Measurements from ENCODE around the gene ZNF512B.
A peak's percentile ranks its signal among the peaks of the same experiment; 100 is the strongest.

ZNF512B gene

DNA sequence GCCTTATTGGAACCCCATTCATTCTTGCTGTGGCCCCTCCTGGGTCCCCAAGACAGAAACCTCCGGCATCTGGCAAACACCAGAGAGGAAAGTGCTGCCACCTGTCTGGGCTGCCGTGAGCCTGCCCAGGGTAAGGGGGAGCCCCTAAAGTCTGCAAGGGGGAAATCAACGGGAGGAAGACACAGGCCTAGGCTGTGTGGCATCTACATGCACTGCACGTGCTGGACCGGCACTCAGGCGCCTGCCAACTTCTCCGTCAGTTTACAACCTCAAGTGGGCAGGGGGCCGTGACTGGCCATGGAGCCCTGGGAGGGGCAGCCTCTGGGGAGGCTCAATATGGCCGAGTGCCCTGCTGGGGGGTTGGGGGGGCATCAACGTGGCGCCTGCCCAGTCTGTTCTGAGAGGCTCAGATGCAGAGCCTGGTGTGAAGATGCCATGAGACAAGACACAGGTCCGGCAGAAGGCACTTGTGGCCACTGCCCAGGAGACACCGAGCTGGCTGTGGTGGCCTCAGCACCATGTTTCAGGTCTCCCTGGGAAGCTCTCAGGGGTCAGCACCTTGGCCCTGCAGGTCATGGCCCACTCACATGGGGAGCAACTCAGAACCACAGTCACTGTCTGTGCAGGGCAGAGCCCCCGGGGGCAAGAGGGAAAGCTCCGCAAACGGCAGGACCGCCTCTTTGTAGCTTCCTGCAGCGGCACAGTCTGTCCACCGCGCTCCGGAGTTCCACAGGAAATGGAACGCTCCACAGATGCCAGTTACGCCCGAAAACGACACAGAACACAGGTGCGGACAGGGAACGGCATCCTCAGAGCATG, 21.9 kb downstream of the ZNF512B start:
- DNase-seq, result no peak

DNA sequence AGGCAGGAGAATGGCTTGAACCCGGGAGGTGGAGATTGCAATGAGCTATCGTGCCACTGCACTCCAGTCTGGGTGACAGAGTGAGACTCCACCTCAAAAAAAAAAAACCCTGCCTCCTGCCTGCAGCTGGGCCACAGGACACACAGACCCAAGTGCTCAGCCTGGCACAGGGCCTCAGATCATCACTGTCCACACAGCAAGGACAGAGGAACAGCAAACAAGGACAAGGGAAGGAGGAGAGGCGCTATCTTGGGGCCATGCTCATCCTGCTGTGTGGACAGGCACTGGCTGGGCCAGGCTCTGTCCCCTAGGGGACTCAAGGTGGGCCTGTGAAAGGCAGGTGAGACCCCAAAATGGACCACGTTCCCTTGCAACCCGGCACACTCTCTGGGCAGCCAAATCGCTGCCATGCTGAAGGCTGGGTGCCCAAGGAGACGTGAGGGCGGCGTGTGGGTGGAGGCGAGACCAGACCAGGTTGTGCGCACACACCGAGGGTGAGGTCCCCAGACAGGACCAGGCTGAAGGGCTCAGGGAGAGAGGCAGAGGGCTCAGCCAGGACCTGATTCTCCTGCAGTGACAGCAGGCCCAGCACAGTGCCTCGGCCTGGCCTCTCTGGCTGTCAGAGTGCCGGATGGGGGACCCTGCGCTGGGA, 22.6 kb downstream of the ZNF512B start:
- DNase-seq, result no peak

DNA sequence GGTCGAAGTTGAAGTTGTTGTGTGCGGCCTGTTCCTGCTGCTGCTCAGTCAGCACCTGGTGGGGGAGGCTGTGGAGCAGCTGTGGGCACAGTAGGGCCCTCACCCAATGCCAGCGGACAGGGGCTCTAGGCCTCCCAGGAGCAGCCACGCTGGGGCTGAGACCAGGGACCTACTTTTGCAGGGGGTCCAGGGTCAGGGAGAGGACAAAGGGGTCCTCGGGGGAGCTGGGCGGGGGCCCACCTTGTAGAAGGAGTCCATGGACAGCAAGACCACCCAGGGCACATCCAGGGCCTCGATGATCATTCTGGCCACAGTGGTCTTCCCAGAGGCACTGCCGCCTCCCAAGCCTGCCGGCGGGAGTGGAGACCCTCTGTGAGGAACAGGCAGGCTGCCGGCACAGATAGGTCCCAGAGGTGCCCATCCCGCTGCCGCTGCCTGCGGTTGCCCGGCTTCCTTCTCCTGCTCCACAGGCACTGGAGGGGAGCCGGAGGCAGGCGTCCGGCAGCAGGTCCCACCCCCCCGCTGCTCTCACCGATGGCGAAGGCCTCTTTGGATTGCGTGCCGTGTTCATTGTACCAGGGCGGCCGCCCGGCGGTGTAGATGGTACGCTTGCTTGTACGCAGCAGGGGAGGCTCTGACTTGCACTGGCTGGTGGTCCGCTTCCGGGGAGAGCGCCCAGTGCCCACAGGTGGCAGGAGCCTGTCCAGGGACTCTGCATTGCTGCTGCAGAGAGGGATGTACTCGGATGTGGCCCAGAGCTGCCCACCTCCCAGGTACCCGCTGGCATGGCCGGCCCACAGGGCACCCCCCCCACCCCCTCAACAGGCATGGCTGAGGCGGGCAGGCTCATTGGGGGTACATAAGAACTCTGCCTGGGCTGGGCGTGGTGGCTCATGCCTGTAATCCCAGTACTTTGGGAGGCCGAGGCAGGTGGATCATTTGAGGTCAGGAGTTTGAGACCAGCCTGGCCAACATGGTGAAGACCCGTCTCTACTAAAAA, 23.5 kb downstream of the ZNF512B start:
- no peak for DNase-seq

DNA sequence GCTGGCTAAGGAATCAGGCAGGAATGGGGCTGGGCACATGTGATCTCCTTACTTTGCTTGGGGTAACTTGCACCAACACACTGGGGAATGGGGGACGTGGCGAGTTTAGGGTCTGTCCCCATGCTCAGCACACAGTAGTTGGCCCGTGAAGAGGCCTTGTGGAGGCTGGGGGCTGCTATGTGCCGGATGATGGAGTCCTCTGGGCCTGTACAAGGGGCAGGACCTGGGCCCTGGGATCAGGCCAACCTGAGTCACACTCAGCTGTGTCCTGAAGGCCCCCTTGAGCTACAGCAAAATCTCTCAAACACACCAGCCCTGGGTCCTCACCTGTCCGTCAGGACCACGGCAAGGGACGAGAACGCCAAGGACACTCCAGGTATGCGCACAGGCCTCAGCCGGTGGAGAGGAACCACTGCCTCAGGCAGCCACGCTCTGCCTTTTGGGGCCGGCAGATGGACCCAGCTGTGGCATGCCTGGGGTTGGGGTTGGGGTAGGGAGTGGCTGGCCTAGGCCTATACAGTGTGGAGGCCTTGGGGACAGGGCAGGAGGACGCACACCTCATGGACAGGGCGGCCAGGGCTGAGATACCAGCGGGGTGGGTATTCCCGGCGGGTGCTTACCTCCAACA, 24.6 kb downstream of the ZNF512B start:
- DNase-seq, result no peak

DNA sequence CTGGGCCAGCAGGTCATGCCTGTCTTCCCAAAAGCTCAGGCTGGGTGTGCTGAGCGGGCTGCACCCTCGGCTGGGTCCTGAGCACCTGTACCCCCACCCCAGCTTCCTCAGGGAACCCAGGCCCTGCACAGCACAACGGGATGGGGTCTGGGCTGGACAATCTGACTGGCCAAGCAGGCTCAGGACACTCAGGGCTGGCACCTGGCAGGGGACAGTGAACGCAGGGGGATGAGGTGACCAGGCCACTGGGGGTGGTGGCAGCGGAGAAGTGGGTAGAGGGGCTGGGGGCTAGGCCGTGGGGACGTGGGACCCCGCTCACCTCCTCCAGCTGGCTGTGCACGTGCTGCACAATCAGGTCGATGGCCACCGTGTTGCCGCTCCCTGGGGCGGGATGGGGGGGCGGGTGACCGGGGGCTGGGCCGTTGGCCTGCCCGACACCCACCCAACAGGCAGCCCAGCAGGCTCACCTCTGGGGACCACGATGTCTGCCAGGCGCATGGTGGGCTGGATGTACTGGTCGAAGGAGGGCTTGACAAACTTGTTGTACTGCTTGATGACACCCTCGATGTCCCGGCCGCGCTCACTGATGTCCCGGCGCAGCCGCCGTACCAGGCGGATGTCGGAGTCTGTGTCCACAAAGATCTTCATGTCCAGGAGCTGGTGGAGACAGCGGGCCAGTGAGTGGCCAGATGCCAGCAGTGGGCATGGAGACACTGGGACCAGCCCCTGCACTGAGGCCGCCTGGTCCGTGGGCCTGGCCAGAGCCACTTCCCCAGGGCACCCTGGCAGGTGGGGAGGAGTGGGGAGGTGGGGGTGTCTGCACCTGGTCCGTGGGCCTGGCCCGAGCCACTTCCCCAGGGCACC, 25.4 kb downstream of the ZNF512B start:
- no peak for DNase-seq

DNA sequence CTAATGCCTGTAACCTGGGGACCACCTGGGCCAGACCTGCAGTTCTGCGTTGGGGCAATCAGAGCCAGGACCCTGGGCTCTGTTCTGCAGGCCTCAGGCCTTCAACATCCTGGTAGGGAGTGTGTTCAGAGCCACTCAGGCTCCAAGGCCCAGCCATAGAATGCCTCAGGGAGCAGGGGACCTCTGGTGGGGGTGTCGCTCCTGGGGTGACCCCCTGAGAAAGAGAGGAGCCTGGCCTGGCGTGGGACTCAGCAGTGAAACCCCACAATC, 26.0 kb downstream of the ZNF512B start:
- no peak for DNase-seq

DNA sequence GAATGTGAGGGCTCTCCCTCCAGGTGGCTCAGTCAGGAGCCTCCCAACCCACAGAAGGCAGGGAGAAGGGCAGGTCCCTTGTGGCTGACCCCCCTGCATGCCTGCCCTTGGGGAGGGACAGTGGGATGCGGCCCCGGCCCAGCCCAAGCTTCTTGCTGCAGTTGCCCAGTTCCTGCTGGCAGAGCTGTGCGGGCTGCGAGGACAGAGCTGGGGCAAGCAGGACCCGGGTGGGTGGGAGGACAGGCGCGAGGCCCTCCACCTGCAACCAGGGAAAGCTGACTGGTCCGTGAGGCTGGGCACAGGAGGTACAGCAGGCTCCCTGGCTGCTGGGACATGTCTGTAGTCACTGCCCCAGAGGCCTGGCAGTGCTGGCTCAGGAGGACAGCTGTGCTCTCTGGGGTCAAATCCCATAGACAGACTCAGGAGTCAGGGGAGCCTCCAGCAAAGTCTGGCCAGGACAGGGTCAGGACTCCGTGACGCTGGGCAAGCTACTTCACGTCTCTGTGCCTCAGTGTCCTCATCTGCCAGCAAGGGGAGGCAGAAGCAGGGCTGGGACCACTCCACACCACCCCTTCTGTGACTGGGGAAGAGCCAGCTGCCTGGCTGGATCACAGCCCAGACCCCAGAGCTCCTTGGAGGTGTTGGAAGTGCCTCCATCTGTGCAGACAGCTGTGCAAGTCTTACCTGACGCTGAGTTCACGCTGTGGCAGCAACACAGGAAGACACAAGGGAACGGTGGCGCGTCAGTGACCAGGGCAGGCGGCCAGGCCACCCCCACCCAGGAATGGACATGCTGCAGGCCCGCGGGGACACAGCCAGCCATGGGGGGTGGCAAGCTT, 26.5 kb downstream of the ZNF512B start:
- DNase-seq, result peak; percentile 55

DNA sequence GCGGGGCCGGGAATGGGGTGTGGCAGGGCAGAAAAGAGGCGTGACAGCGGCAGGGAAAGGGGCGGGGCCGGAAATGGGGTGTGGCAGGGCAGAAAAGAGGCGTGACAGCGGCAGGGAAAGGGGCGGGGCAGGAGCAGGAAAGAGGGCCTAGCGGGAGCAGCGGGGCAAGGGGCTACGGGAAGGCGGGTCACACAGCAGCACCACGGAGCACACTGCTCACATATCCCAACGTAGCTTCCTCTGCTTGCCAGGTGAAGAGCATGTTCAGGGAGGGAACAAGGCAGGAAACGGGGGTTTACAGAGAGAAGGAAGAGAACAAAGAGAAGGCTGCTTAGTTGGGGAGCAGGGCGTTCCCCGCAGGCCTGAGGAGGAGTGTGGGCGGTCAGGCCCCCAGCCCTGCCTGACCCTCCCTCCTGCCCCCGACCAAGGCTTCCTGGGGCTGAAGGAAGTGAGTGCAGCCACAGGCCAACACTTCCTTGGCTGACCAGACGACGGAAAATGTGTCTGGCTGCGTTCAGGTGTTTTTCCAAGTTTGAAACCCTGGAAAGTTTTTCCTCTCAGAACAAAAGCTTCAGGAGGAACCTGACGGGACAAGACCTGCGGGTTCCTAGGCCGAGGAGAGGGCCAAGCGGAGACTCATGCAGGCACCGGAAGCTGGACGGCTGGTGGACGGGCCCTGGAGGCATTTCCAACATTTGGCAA, 27.3 kb downstream of the ZNF512B start:
- DNase-seq, result no peak

DNA sequence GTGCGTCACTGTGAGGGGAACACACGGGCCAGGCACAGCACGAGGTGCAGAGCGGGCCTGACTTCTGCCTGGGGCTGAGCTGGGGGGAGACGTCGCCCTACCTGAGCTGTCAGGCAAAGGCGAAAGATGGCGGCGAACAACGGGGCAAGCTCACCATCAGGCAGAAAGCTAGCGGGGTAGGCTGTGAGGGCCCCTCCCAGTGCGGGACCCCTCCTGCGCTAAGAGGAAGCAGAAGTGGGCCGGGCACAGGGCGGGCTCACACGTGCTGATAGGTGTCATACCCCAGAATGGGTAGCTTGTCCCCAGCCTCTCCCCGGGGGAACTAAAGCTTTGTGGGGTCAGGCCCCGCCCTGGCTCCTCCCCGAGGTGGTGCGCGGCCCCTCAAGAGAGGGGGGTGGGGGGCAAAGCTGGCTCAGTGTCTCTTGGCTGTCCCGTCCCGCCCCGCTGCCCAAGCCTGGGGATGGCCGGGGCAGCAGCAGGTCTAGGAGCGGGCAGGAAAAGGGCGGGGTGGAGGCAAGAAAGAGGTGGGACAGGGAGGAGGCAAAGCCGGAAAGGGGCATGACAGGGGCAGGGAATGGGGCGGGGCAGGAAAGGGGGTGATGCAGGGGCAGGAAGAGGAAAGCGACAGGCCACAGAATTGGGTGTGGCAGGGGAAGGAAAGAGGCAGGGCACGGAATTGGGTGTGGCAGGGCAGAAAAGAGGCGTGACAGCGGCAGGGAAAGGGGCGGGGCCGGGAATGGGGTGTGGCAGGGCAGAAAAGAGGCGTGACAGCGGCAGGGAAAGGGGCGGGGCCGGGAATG, 28.2 kb downstream of the ZNF512B start:
- no peak for DNase-seq

DNA sequence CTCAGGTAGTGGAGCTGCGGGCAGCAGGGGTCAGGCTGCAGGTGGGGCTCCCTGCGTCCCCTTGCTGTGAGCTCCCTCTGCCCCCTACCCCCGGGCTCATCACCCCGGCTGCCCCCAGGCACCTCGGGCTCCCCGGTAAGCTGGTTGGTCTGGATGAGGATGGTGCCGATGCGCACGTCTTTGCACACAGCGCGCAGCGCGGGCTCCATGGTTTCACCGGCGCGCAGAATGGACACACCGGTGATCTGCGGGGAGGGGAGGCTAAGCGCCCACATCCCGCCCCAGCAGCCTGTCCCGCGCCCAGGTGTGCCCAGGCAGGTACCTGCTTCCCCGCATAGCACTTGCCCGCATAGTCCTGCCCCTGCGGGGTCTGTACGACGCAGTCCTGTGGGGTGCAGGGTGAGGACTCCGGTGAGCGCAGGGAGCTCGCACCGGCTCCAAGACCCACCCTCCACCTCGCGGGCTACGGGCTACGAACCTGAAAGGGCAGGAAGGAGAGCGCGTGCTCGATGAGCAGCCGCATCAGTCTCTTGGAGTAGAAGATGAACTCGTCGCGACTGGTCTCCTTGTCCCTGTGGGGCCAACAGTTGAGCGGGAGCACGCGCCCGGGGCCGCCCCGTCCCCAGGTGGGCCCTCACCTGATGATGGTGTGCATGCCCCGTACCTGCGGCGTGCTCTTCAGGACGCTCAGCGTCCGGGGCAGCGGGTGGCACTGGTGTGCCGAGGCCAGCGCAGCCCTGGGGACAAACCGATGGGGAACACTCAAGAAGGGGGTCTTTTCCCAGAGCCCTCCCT, 29.1 kb downstream of the ZNF512B start:
- DNase-seq, result no peak

DNA sequence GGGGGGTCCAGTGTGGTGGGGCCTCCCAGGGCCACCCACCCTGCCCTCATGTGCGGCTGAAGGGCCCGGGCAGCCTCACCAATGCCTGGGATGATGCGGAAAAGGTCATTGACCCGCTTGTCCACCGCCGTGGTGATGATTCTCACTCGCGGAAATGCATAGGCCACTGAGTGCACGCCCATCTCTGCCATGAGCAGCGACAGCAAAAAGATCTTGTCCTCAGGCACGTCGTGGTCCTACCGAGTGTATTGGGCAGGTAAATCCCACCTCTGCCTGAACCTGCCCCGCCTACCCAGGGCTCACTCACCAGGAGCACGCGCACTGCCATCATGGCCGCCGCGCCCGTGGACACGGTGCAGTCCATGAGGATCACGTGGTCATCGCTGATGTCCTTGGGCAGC, 29.7 kb downstream of the ZNF512B start:
- DNase-seq, result no peak

DNA sequence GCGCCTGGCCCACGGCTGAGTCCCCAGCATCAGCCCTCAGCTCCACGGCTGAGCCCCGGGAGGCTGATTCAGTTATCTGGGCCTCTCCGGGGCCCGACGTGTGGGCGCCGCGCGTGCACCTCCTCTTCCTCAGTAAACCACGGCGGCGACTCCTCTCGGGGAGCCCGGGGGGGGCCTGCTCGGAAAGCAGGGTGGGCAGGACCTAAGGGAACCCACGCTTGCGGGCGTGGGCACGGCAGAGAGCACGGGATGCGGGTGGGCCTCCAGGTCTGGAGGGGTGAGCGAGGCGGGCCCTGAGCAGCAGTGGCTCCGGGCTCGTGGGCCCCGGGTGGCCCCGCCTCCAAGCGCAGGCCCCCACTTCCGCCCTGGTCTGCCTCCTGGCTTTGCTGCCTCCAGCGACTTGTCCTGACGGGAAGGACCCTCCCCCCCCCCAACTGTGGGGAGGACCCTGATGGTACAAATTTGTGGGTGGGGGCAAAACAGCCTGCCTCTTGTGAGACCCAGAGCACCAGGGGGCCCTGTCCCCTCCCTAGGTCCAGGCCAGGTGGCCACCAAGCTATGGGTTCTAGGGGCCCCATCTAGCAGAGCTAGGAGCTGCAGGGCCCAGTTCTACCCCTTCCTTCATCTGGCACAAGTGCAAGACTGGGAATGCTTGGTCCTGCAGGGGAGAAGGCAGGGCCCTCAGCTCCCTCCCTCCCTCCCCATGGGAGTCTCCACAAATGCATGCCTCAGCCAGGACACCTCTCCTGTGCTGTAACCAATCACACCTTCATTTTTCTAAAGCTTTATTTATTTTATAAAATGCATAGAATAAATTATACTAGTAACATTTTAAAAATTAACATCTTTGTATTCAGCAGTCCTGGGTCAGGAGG, 30.4 kb downstream of the ZNF512B start:
- DNase-seq, result no peak

DNA sequence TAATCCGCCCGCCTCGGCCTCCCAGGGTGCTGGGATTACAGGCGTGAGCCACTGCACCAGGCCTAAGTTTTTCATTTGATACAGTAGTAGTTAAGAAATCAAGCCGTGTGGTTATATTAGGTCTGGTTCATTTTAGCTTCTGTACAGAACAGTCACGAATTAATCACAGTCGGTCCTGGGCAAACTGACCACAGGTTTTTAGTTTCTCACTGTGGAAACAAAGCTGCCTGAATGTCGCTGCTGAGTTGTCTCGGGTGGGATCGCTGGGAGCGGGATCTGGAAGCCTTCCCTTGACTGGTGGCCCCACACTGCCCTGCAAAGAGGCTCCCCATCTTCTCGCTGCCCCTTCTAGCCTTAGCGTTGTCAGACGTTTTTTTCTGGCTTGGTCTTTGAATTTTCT, 32.1 kb downstream of the ZNF512B start:
- DNase-seq, result no peak

DNA sequence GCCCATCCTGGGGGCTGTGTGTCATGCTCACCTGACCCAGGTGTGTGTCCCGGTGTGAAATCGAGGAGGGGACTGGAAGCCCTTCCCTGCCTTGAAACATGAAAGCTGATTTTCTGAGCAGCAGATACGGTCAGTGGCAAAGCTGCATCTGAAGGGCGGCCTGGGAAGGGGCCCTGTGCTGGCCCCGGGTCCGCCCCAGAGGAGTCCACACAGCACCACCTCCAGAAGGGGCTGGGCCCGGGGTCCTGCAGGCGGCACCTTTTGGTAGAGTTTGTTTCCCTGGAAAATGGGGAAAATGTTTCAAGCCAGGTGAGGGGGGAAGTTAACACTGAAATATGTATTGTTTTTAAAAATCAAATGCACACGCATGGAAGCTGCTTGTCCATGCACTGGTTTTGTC, 34.3 kb downstream of the ZNF512B start:
- DNase-seq, result no peak

DNA sequence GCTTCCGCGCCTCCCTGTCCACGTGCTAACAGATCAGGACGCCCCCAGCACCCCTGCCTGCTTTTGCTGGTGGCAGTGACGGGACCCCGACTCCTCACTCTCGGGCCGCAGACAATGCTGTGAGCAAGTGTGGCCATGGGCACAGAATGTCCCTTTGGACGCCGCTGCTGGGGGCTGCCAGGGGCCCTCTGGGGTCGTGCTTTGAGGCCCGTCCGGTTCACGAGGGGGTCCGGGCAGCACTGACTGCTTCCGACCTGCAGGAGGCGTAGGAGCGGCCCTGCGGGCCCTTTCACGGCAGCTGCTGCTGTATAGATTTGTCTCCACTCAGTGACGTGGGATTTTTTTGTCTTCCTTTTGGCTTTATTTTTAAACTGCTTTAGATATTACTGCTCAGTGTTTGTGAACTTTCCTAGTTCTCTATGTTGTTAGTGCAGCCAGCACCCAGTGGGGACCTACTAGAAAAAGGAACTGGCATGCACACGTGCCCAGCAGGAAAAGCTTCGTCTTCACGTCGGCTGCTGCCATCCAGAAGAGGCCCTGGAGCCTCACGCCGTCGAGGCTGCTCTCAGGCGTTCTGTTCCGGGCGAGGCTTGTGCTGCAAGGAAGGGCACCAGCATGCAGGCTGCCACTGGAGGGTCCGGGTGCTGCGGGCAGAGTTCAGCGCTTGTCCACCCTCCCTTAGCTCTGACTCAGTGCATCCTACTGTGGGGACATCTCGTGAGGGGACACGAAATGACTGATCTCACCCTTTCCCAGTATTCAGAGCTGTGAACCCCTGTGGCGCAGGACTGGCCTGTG, 35.3 kb downstream of the ZNF512B start:
- DNase-seq, result no peak

DNA sequence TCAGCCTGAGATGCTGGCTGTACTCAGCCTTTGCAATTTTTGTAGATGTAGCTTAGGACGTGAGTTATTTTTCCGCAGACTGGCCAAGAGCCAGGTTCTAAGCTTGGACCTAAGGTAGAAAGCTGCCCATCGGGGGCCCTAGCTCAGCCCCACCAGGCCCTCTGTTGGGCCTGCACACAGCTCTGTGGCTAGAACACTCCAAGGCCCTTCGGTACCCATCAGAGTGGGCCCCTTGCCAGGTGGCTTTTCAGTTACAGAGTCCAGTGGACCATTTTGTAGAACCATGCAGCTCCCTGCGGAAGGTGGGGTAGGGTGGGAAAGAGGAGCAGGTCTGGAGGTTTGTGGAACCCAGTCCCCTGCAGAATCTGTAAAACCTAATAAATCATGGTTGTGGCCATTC, 36.1 kb downstream of the ZNF512B start:
- DNase-seq, result no peak

DNA sequence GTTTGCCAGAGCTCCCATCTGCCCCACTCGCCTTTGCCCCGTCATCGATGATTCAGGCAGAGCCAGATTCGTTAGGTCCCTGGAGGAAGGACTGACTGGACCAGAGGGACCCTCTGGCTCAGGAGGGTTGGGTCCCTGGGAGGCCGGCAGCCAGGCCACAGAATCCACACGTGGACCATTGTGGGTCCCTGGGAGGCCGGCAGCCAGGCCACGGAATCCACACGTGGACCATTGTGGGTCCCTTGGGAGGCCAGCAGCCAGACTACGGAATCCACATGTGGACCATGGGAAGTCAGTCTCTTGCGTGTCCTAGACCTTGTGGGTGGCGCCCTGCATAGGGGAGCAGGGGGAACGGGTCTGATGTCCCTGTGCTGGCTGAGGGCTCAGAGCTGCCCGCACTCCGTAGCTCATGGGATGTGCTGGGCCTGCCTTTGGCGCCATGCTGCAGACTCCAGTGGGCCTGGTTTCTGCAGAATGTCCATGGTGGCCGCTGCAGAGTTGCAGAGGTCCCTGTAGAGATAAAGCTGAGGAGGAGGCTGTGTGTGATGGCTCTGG, 37.0 kb downstream of the ZNF512B start:
- DNase-seq, result no peak
